Neural cell (in vitro differentiated cells): Measurements from ENCODE around the gene MBNL3.

Experiments used
- POLR2AphosphoS5 ChIP-seq: IDR thresholded peaks from 2 replicates; pipeline ENCODE4 v1.6.1; 2012
- REST ChIP-seq: IDR thresholded peaks from 2 replicates; pipeline ENCODE4 v1.6.1; 2012; ENCODE audit warnings: borderline replicate concordance
- TF ChIP-seq, protein P1 (sequence below): fragments of 450-650 bp; IDR thresholded peaks from 2 replicates; pipeline ENCODE4 v1.5.1; 2014; ENCODE audit warnings: antibody characterized with exemption, mild to moderate bottlenecking, moderate library complexity; ENCODE audit not compliant: poor library complexity, severe bottlenecking

DNA sequence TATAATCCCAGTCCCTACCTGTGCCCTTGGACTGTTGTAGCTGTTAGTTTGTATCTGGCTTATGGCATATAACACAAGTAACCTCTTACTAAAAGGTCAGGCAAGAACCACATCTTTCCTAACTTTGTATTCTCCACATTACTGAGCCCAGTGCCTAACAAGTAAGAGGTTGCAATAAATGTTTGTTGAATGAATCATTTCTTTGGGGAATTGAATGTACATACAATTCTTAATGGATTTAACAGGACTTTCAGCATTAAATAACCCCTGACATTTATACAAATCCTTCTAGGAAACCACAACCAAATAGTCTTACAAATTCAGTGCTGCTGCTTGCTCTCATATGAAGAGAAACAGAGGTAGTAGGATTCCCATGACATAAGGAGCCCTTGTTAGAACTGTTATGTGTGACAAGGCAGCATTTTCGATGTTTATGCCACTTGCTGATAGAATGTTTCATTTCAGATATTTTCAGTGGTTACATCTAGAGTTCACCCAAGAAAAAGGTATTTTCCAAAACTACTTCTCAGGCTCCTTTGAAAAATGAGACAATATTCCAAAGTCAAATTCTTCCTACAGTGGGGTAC is 62.0 kb downstream of the MBNL3 start:
- TF ChIP-seq POLR2AphosphoS5 (no peak), REST (no peak)
- TF ChIP-seq, protein P1, sequence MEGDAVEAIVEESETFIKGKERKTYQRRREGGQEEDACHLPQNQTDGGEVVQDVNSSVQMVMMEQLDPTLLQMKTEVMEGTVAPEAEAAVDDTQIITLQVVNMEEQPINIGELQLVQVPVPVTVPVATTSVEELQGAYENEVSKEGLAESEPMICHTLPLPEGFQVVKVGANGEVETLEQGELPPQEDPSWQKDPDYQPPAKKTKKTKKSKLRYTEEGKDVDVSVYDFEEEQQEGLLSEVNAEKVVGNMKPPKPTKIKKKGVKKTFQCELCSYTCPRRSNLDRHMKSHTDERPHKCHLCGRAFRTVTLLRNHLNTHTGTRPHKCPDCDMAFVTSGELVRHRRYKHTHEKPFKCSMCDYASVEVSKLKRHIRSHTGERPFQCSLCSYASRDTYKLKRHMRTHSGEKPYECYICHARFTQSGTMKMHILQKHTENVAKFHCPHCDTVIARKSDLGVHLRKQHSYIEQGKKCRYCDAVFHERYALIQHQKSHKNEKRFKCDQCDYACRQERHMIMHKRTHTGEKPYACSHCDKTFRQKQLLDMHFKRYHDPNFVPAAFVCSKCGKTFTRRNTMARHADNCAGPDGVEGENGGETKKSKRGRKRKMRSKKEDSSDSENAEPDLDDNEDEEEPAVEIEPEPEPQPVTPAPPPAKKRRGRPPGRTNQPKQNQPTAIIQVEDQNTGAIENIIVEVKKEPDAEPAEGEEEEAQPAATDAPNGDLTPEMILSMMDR, result no peak
